NCI-H2171 treated with DMSO at 0.1 percent for 48 hours (cell line): ENCODE results near the gene AGMAT.

Experiments used
- DNase-seq: peaks from one replicate; lab custom pipeline; 2025; lab: John Stamatoyannopoulos, UW

The AGMAT gene

DNA sequence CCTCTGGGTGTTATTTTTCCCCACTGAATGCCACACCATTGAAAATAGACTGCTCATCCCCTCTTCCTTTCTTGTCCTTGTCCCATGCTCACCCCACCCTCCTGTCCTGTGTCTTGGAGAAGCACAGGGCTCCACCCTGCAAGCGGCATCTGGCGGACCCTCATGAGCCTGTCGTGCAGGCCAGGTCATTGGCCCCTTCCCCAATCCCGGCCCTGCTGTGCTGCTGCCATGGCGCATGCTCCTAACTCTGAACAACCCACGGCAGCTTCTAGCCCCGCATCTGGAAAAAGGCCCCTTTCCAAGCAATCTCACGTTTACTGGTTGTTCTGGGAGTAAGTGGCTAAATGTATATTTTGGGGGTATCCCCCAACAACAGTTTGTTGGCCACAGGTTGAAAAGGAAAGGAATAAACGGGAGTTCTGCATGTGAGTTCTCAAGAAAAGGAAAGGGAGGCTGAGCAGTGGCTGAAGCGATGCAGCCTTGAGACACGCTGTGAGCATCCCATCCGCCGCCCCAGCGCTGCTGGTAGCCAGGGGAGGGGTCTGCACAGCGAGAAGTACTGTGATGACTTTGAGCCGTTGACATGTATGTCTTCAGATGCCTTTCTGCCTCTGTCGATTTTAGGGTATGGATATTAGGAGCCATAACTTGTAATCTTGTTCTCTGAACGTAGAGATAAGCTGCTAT, 16.3 kb downstream of the AGMAT start:
- DNase-seq, result no peak

- no peak for DNase-seq
Observed at GRCh38 chr1:15559189-15559810, 25.6 kb downstream of the AGMAT start.

GRCh38 chr1:15558516-15558915, 26.3 kb downstream of the AGMAT start:
- DNase-seq, result no peak

GRCh38 chr1:15557594-15557993, 27.3 kb downstream of the AGMAT start:
- no peak for DNase-seq

GRCh38 chr1:15557008-15557407, 27.8 kb downstream of the AGMAT start:
- DNase-seq, result no peak

GRCh38 chr1:15550573-15550972, 34.3 kb downstream of the AGMAT start:
- DNase-seq, result no peak

GRCh38 chr1:15546641-15547040, 38.2 kb downstream of the AGMAT start:
- DNase-seq, result no peak

- DNase-seq, result no peak
Observed at GRCh38 chr1:15543589-15544568, 41.0 kb downstream of the AGMAT start.

DNA sequence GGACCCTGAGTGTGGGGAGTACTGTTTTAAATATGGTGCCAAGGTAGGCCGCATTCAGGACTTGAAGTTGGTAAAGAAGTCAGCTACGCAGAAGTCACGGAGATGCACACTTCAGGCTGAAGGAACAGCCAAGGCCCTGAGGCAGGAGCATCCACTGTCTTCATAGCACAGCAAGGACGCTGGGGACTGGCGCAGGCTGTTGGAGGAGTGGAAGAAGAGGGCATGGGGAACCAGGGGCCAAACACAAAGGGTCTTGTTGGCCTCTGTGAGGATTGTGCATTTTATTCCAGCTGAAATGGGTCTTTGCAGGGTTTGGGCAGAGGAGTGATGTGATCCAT, 41.6 kb downstream of the AGMAT start:
- DNase-seq, result no peak

- no peak for DNase-seq
Observed at GRCh38 chr1:15542388-15543250, 42.2 kb downstream of the AGMAT start.

GRCh38 chr1:15541231-15541792, 43.5 kb downstream of the AGMAT start:
- DNase-seq, result no peak

GRCh38 chr1:15540186-15540585, 44.7 kb downstream of the AGMAT start:
- DNase-seq, result no peak

- DNase-seq, result peak; percentile 25
Observed at GRCh38 chr1:15538771-15539170, 46.1 kb downstream of the AGMAT start.

DNA sequence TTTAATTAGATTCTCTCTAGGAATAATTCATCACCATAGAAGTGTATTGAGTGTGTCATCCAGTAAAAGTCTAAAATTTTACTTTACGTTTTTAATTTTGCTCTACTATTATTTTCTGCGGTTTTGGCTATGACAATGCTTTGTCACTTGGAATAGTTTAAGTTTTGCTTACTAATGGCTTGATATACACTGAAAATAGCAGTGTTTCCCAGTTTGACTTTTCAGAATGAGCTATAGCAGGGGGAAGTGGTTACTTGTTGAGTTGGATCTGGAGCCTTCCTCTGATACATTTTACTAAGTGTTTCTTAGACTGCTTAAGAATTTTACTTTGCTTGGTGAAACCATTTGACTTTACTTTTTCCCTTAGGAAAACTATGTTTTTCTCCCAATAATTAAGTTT, 53.2 kb downstream of the AGMAT start:
- no peak for DNase-seq

GRCh38 chr1:15531003-15531402, 53.8 kb downstream of the AGMAT start:
- DNase-seq, result no peak

GRCh38 chr1:15526490-15527339, 58.1 kb downstream of the AGMAT start, which contains the start of gene DNAJC16:
Gene DNAJC16 (plus strand): TSS chr1:15526848. CDS start chr1:15529106, 2,258 bp downstream.
- DNase-seq, result peak; percentile 99

DNA sequence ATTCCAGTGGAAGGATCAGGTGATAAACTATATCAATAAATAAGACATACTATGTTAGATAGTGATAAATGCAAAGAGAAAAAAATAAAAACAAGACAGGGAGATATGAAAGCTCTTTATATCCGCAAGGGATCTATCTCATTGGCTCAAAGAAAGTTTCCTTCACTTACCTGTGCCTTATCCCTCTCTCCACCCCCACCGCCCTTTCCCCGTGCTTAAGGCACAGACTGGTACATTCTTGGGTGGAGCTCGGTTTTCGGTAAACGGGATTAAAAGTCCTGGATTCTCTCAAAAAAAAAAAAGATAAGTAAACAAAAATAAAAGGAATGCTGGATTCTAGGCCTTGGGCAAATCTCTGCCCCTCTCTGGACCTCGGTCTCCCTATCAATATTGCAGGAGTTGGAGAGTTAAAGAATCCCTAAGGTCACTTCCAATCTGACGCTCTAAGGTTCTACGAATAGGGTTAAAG, 58.8 kb downstream of the AGMAT start:
- no peak for DNase-seq

GRCh38 chr1:15525050-15526020, 59.5 kb downstream of the AGMAT start:
- no peak for DNase-seq
